GM23338 (cell line): ENCODE results near the gene VIL1. TPM values are rescaled to one million over a fixed set of nuclear protein-coding genes. Genes with fewer than 3 reads are reported as not detected.

Source experiments
- ATAC-seq: fragments of 200-7000 bp; cut with Tn5 transposase; 3 replicates; pipeline ENCODE4 v1.9.1; 2020
- DNase-seq: peaks from one replicate; pipeline ENCODE4 v3.0.0-alpha.2; 2015; ENCODE audit warnings: low spot score
- H2AFZ ChIP-seq: fragments of 200-600 bp; sonication (generic); 2 replicates; pipeline ENCODE4 v1.8.0; 2016; ENCODE audit warnings: antibody characterized with exemption, mild to moderate bottlenecking, moderate library complexity
- H3F3A ChIP-seq: fragments of 200-600 bp; sonication (generic); replicated peaks from 2 replicates; pipeline ENCODE4 v1.8.0; 2017; ENCODE audit warnings: antibody characterized with exemption, mixed run types, low read depth
- H3K27ac ChIP-seq: fragments of 200-600 bp; sonication (generic); 2 replicates; pipeline ENCODE4 v1.6.1; 2016; ENCODE audit warnings: low read depth
- H3K27me3 ChIP-seq: fragments of 200-600 bp; sonication (generic); 2 replicates; pipeline ENCODE4 v1.8.0; 2016; ENCODE audit warnings: mild to moderate bottlenecking, mixed run types, moderate library complexity; ENCODE audit not compliant: insufficient read depth
- H3K36me3 ChIP-seq: fragments of 200-600 bp; sonication (generic); 2 replicates; pipeline ENCODE4 v1.8.0; 2016; ENCODE audit warnings: mild to moderate bottlenecking; ENCODE audit not compliant: insufficient read depth
- H3K4me1 ChIP-seq: fragments of 200-600 bp; sonication (generic); 2 replicates; pipeline ENCODE4 v1.8.0; 2016; ENCODE audit warnings: mild to moderate bottlenecking, moderate library complexity; ENCODE audit not compliant: insufficient read depth
- H3K4me2 ChIP-seq: fragments of 200-600 bp; sonication (generic); 2 replicates; pipeline ENCODE4 v1.7.1; 2017; ENCODE audit warnings: mixed run types
- H3K4me3 ChIP-seq: fragments of 200-600 bp; sonication (generic); 2 replicates; pipeline ENCODE4 v1.6.1; 2016; ENCODE audit warnings: mixed run types
- H3K79me2 ChIP-seq: fragments of 200-600 bp; sonication (generic); replicated peaks from 2 replicates; pipeline ENCODE4 v1.8.0; 2017; ENCODE audit warnings: mild to moderate bottlenecking; ENCODE audit not compliant: insufficient read depth
- H3K9me2 ChIP-seq: fragments of 200-600 bp; sonication (generic); 2 replicates; pipeline ENCODE4 v1.8.0; 2017; ENCODE audit not compliant: insufficient read depth
- H4K20me1 ChIP-seq: fragments of 200-600 bp; sonication (generic); replicated peaks from 2 replicates; pipeline ENCODE4 v1.8.0; 2017; ENCODE audit warnings: mild to moderate bottlenecking; ENCODE audit not compliant: insufficient read depth
- H3K27ac Mint-ChIP-seq: 2 replicates; pipeline ENCODE4 v1.8.0; 2020; ENCODE audit warnings: inconsistent platforms, mild to moderate bottlenecking, moderate library complexity, mixed read lengths
- H3K27me3 Mint-ChIP-seq: 3 replicates; pipeline ENCODE4 v1.8.0; 2022; ENCODE audit warnings: low read depth, mild to moderate bottlenecking, moderate library complexity, mixed read lengths, inconsistent platforms; ENCODE audit not compliant: insufficient read depth, poor library complexity
- H3K36me3 Mint-ChIP-seq: 3 replicates; pipeline ENCODE4 v1.8.0; 2021; ENCODE audit warnings: low read depth, mild to moderate bottlenecking, inconsistent platforms, moderate library complexity, mixed read lengths
- H3K4me1 Mint-ChIP-seq: 3 replicates; pipeline ENCODE4 v1.8.0; 2020; ENCODE audit warnings: mild to moderate bottlenecking, inconsistent platforms, mixed read lengths
- H3K4me3 Mint-ChIP-seq: 3 replicates; pipeline ENCODE4 v1.8.0; 2021; ENCODE audit warnings: moderate library complexity, mild to moderate bottlenecking, inconsistent platforms, mixed read lengths
- H3K9me3 Mint-ChIP-seq: 3 replicates; pipeline ENCODE4 v1.8.0; 2020; ENCODE audit warnings: moderate library complexity, mild to moderate bottlenecking, inconsistent platforms, mixed read lengths
- CREB1 ChIP-seq: fragments of 250-450 bp; sonication (Bioruptor Pico); IDR thresholded peaks from 2 replicates; pipeline ENCODE4 v1.5.0; 2020; ENCODE audit warnings: low read depth, mild to moderate bottlenecking, moderate library complexity
- CTCF ChIP-seq, 2 experiments: fragments of 200-600 bp in 1 of 2; sonication (generic) in 1 of 2; conservative IDR thresholded peaks; 2 replicates each; pipeline versions ENCODE4 v1.5.1 to v1.6.1; 2016 to 2017; ENCODE audit warnings: antibody characterized with exemption in 2 of 2, low read depth in 2 of 2, mild to moderate bottlenecking in 2 of 2, moderate library complexity in 1 of 2
- ETS1 ChIP-seq: IDR thresholded peaks from 2 replicates; pipeline ENCODE4 v1.6.1; 2016; ENCODE audit warnings: antibody characterized with exemption
- EZH2 ChIP-seq: fragments of 200-600 bp; sonication (generic); IDR thresholded peaks from one replicate; pipeline ENCODE4 v1.8.0; 2017; ENCODE audit warnings: antibody characterized with exemption, mild to moderate bottlenecking, low read depth; ENCODE audit not compliant: unreplicated experiment
- EZH2phosphoT487 ChIP-seq: fragments of 200-600 bp; sonication (generic); IDR thresholded peaks from one replicate; pipeline ENCODE4 v1.8.1; 2018; ENCODE audit warnings: antibody characterized with exemption; ENCODE audit not compliant: unreplicated experiment
- JUNB ChIP-seq: IDR thresholded peaks from one replicate; pipeline ENCODE4 v1.6.1; 2016; ENCODE audit warnings: antibody characterized with exemption; ENCODE audit not compliant: unreplicated experiment
- NANOG ChIP-seq: IDR thresholded peaks from 2 replicates; pipeline ENCODE4 v1.6.1; 2016; ENCODE audit warnings: antibody characterized with exemption, borderline replicate concordance
- POLR2AphosphoS5 ChIP-seq: IDR thresholded peaks from 2 replicates; pipeline ENCODE4 v1.6.1; 2016; ENCODE audit warnings: antibody characterized with exemption, low read depth
- REST ChIP-seq: IDR thresholded peaks from one replicate; pipeline ENCODE4 v1.6.1; 2018; ENCODE audit warnings: antibody characterized with exemption; ENCODE audit not compliant: unreplicated experiment
- STAT1 ChIP-seq: IDR thresholded peaks from one replicate; pipeline ENCODE4 v1.6.1; 2016; ENCODE audit warnings: antibody characterized with exemption; ENCODE audit not compliant: unreplicated experiment
- ZNF114 ChIP-seq: fragments of 250-450 bp; sonication (Bioruptor Pico); IDR thresholded peaks from 2 replicates; pipeline ENCODE4 v1.5.0; 2020; ENCODE audit warnings: mild to moderate bottlenecking, moderate library complexity
- ZNF331 ChIP-seq: fragments of 250-450 bp; sonication (Bioruptor Pico); IDR thresholded peaks from 2 replicates; pipeline ENCODE4 v1.5.0; 2020; ENCODE audit warnings: low read depth, mild to moderate bottlenecking, moderate library complexity
- ZNF462 ChIP-seq: fragments of 250-450 bp; sonication (Bioruptor Pico); IDR thresholded peaks from 2 replicates; pipeline ENCODE4 v1.5.0; 2020; ENCODE audit warnings: mild to moderate bottlenecking, moderate library complexity
- polyA plus RNA-seq: library from polyadenylated mRNA; unstranded; fragments of >200 nt; fragmentation: Nextera tagmentation; extraction: Ambion mirVana; gene quantifications from 2 replicates; pipeline ENCODE4 v1.2.1, GENCODE V29; 2016
- total RNA-seq: library from RNA; depleted of rRNA; stranded (reverse); fragments of >200 nt; shearing (Covaris generic); gene quantifications from 2 replicates; pipeline ENCODE4 v1.2.3, GENCODE V29; 2014

VIL1 gene
- total and polyA plus RNA-seq, 2 experiments from 2014 or later: 3.5 to 5.9 TPM

- H3K36me3 ChIP-seq: no peaks in the 10 kb centered on the region
- H3F3A ChIP-seq: peaks cover 17% of the 10 kb centered on the region
- Mint-ChIP-seq H3K4me1 (peaks cover 22% of the 10 kb centered on the region), H3K36me3 (peaks cover 12% of the 10 kb centered on the region), H3K27ac (peak overlapping the region; percentile 96), H3K4me3 (peak overlapping the region; percentile 81), H3K27me3 (peaks cover 7% of the 10 kb centered on the region), H3K9me3 (no peaks in the 10 kb centered on the region)
- no peaks in the 10 kb centered on the region for H3K79me2 ChIP-seq
- H3K9me2 ChIP-seq: no peaks in the 10 kb centered on the region
- TF ChIP-seq EZH2phosphoT487 (no peak), CREB1 (CRISPR knock-in tag) (no peak), NANOG (no peak), ZNF462 (no peak), ETS1 (peak; percentile 21; the same call in 1 of the 2 replicates), ZNF114 (no peak), STAT1 (no peak), CTCF (conservative IDR thresholded peaks at IDR 0.05; ENCODE audit: low read depth in 2 of 2) (peak; percentile 63 to 87), JUNB (no peak), POLR2AphosphoS5 (peak; percentile 25; the same call in 1 of the 2 replicates), REST (no peak), ZNF331 (no peak), EZH2 (no peak)
- peaks cover 27% of the 10 kb centered on the region for H3K4me1 ChIP-seq
- ATAC-seq (peak; percentile 82), DNase-seq (peak; percentile 97)
- H3K27ac ChIP-seq: peak overlapping the region; percentile 99
- H4K20me1 ChIP-seq: no peaks in the 10 kb centered on the region
- peak overlapping the region; percentile 94 for H3K4me2 ChIP-seq
- no peaks in the 10 kb centered on the region for H3K27me3 ChIP-seq
- peak overlapping the region; percentile 97 for H2AFZ ChIP-seq
- H3K4me3 ChIP-seq: peak overlapping the region; percentile 82
Observed at GRCh38 chr2:218406209-218406948, 12.5 kb upstream of the VIL1 start.
